Stimulated activated effector memory CD8-positive, alpha-beta T cell treated with anti-CD3 and anti-CD28 coated beads, Interleukin-12 subunit alpha, Interleukin-12 subunit beta, amount 100 ng/mL, for 72 hours (primary cell): ENCODE measurements around the gene CRY2.
"Not testable (repeated sequence)": the region's sequence is repeated elsewhere in the genome, so short reads cannot be mapped to it uniquely, and the experiment has no call there.

Experiments
- ATAC-seq: fragments of 150-1000 bp; cut with Tn5 transposase; 2 replicates; pipeline ENCODE4 v1.10.0; 2021
- DNase-seq, 2 donors: peaks; one replicate each; pipeline ENCODE4 v3.0.0; 2021 to 2022; ENCODE audit warnings: low spot score in 2 of 2
- H3K27ac Mint-ChIP-seq: one replicate; pipeline ENCODE4 v1.8.0; 2022; ENCODE audit warnings: mild to moderate bottlenecking, mixed read lengths
- H3K36me3 Mint-ChIP-seq: one replicate; pipeline ENCODE4 v1.8.0; 2022; ENCODE audit warnings: mild to moderate bottlenecking, mixed read lengths
- H3K4me1 Mint-ChIP-seq: one replicate; pipeline ENCODE4 v1.8.0; 2022; ENCODE audit warnings: mixed read lengths
- H3K4me3 Mint-ChIP-seq: one replicate; pipeline ENCODE4 v1.8.0; 2022; ENCODE audit warnings: mild to moderate bottlenecking, mixed read lengths
- H3K9me3 Mint-ChIP-seq: one replicate; pipeline ENCODE4 v1.8.0; 2022; ENCODE audit warnings: mixed read lengths

CRY2 gene

GRCh38 chr11:45892856-45893255, 45.6 kb downstream of the CRY2 start:
- no peaks in the 10 kb centered on the region for H3K9me3 Mint-ChIP-seq
- no peaks in the 10 kb centered on the region for H3K4me1 Mint-ChIP-seq
- no peak overlapping the region for H3K27ac Mint-ChIP-seq
- ATAC-seq, result no peak
- H3K36me3 Mint-ChIP-seq, result no peaks in the 10 kb centered on the region
- DNase-seq, result no peak
- H3K4me3 Mint-ChIP-seq, result no peak overlapping the region

- no peak overlapping the region for H3K27ac Mint-ChIP-seq
- H3K4me3 Mint-ChIP-seq, result no peak overlapping the region
- no peaks in the 10 kb centered on the region for H3K36me3 Mint-ChIP-seq
- no peak for ATAC-seq
- DNase-seq, result no peak
- no peaks in the 10 kb centered on the region for H3K4me1 Mint-ChIP-seq
- no peaks in the 10 kb centered on the region for H3K9me3 Mint-ChIP-seq
These were observed 47.4 kb downstream of the CRY2 start for GRCh38 chr11:45894555-45895247.

- DNase-seq (no peak), ATAC-seq (no peak)
- Mint-ChIP-seq H3K9me3 (no peaks in the 10 kb centered on the region), H3K36me3 (no peaks in the 10 kb centered on the region), H3K4me1 (peaks cover 4% of the 10 kb centered on the region), H3K27ac (no peak overlapping the region), H3K4me3 (no peak overlapping the region)
These were observed 48.4 kb downstream of the CRY2 start for GRCh38 chr11:45895553-45896259.

- Mint-ChIP-seq H3K9me3 (no peaks in the 10 kb centered on the region), H3K36me3 (no peaks in the 10 kb centered on the region), H3K27ac (no peak overlapping the region), H3K4me1 (peaks cover 7% of the 10 kb centered on the region), H3K4me3 (no peak overlapping the region)
- no peak for ATAC-seq
- DNase-seq, result no peak
These were observed 49.2 kb downstream of the CRY2 start for GRCh38 chr11:45896422-45896984.

- no peak overlapping the region for H3K27ac Mint-ChIP-seq
- DNase-seq (no peak), ATAC-seq (no peak)
These were observed 50.3 kb downstream of the CRY2 start for GRCh38 chr11:45897556-45897955.

GRCh38 chr11:45899086-45899447, 51.8 kb downstream of the CRY2 start:
- Mint-ChIP-seq H3K27ac (peak overlapping the region; percentile 68), H3K4me3 (peak overlapping the region; percentile 58), H3K4me1 (peaks cover 7% of the 10 kb centered on the region), H3K36me3 (no peaks in the 10 kb centered on the region), H3K9me3 (no peaks in the 10 kb centered on the region)
- no peak for ATAC-seq
- DNase-seq, result no peak

More at GRCh38 chr11:45897556-45897955, 50.3 kb downstream of the CRY2 start:
- H3K4me3 Mint-ChIP-seq, result peak overlapping the region; percentile 14
- no peaks in the 10 kb centered on the region for H3K36me3 Mint-ChIP-seq
- peaks cover 7% of the 10 kb centered on the region for H3K4me1 Mint-ChIP-seq
- H3K9me3 Mint-ChIP-seq, result no peaks in the 10 kb centered on the region

GRCh38 chr11:45899448-45900174, 52.3 kb downstream of the CRY2 start:
- no peaks in the 10 kb centered on the region for H3K36me3 Mint-ChIP-seq
- peak; percentile 57 to 87 for DNase-seq
- H3K9me3 Mint-ChIP-seq, result no peaks in the 10 kb centered on the region
- peak overlapping the region; percentile 68 for H3K27ac Mint-ChIP-seq
- peak; percentile 86 for ATAC-seq
- peak overlapping the region; percentile 58 for H3K4me3 Mint-ChIP-seq
- H3K4me1 Mint-ChIP-seq, result peaks cover 7% of the 10 kb centered on the region

- H3K27ac Mint-ChIP-seq, result peak overlapping the region; percentile 17
- not testable (repeated sequence) for ATAC-seq, H3K4me1 Mint-ChIP-seq, DNase-seq, H3K9me3 Mint-ChIP-seq, H3K36me3 Mint-ChIP-seq
- H3K4me3 Mint-ChIP-seq, result peak overlapping the region; percentile 58
These were observed 53.0 kb downstream of the CRY2 start for GRCh38 chr11:45900175-45900800.

GRCh38 chr11:45900916-45901617, 53.8 kb downstream of the CRY2 start:
- DNase-seq (no peak), ATAC-seq (no peak)
- no peaks in the 10 kb centered on the region for H3K36me3 Mint-ChIP-seq
- peak overlapping the region; percentile 17 for H3K27ac Mint-ChIP-seq
- no peaks in the 10 kb centered on the region for H3K9me3 Mint-ChIP-seq
- H3K4me1 Mint-ChIP-seq, result peaks cover 10% of the 10 kb centered on the region
- peak overlapping the region; percentile 58 for H3K4me3 Mint-ChIP-seq

GRCh38 chr11:45901626-45902025, 54.4 kb downstream of the CRY2 start:
- H3K4me3 Mint-ChIP-seq, result no peak overlapping the region
- peaks cover 5% of the 10 kb centered on the region for H3K36me3 Mint-ChIP-seq

GRCh38 chr11:45902452-45903380, 55.4 kb downstream of the CRY2 start:
- Mint-ChIP-seq H3K4me3 (no peak overlapping the region), H3K9me3 (no peaks in the 10 kb centered on the region), H3K4me1 (peaks cover 16% of the 10 kb centered on the region), H3K27ac (no peak overlapping the region), H3K36me3 (peaks cover 6% of the 10 kb centered on the region)
- ATAC-seq (no peak), DNase-seq (no peak)

More at GRCh38 chr11:45901626-45902025, 54.4 kb downstream of the CRY2 start:
- ATAC-seq (no peak), DNase-seq (no peak)
- Mint-ChIP-seq H3K4me1 (peaks cover 15% of the 10 kb centered on the region), H3K27ac (no peak overlapping the region), H3K9me3 (no peaks in the 10 kb centered on the region)

GRCh38 chr11:45904309-45904915, 57.1 kb downstream of the CRY2 start:
- DNase-seq, result no peak
- Mint-ChIP-seq H3K36me3 (peaks cover 15% of the 10 kb centered on the region), H3K9me3 (no peaks in the 10 kb centered on the region), H3K27ac (peak overlapping the region; percentile 76), H3K4me1 (peaks cover 26% of the 10 kb centered on the region), H3K4me3 (no peak overlapping the region)
- no peak for ATAC-seq

GRCh38 chr11:45905095-45905494, 57.8 kb downstream of the CRY2 start:
- H3K27ac Mint-ChIP-seq, result peak overlapping the region; percentile 52
- H3K9me3 Mint-ChIP-seq, result no peaks in the 10 kb centered on the region
- H3K36me3 Mint-ChIP-seq, result peaks cover 15% of the 10 kb centered on the region
- H3K4me1 Mint-ChIP-seq, result peaks cover 26% of the 10 kb centered on the region
- ATAC-seq (no peak), DNase-seq (no peak)
- H3K4me3 Mint-ChIP-seq, result no peak overlapping the region
